HG03460 (cell line): Measurements from ENCODE around the gene FANCF.
A peak's percentile ranks its signal among the peaks of the same experiment; 100 is the strongest.

Experiments used
- ATAC-seq: cut with Tn5 transposase; IDR thresholded peaks from one replicate; pipeline ENCODE4 v1.9.1; 2021; ENCODE audit not compliant: unreplicated experiment

Gene FANCF

GRCh38 chr11:22626573-22627239 is 1.1 kb upstream of the FANCF start:
- no peak for ATAC-seq

GRCh38 chr11:22624742-22625447 is 728 bp downstream of the FANCF start:
- ATAC-seq = peak; percentile 58

GRCh38 chr11:22617868-22618267 is 7.8 kb downstream of the FANCF start:
- ATAC-seq = no peak

GRCh38 chr11:22603933-22604332 is 21.7 kb downstream of the FANCF start:
- ATAC-seq = no peak

- ATAC-seq = no peak
These were observed 23.1 kb downstream of the FANCF start for GRCh38 chr11:22602504-22602903.

- no peak for ATAC-seq
These were observed 26.2 kb downstream of the FANCF start for GRCh38 chr11:22599458-22599857.

- ATAC-seq = no peak
These were observed 28.6 kb downstream of the FANCF start for GRCh38 chr11:22597062-22597461.

- ATAC-seq = no peak
These were observed 40.6 kb downstream of the FANCF start for GRCh38 chr11:22584976-22585375.

GRCh38 chr11:22583963-22584492 is 41.6 kb downstream of the FANCF start:
- no peak for ATAC-seq

- no peak for ATAC-seq
These were observed 43.5 kb downstream of the FANCF start for GRCh38 chr11:22582151-22582410.

GRCh38 chr11:22581354-22582150 is 44.1 kb downstream of the FANCF start:
- ATAC-seq = no peak

GRCh38 chr11:22577854-22578253 is 47.8 kb downstream of the FANCF start:
- ATAC-seq = no peak
